Mammary epithelial cell (primary cell): Measurements from ENCODE around the gene HOXA10.

Source experiments
- CTCF ChIP-seq, 2 donors: IDR thresholded peaks in 1 of 2; conservative IDR thresholded peaks in 1 of 2; 2 replicates each; pipeline ENCODE4 v1.5.1; 2011 to 2012; ENCODE audit warnings: inconsistent platforms in 2 of 2, low read length in 2 of 2, mild to moderate bottlenecking in 2 of 2, control low read depth in 1 of 2, low read depth in 1 of 2; ENCODE audit not compliant: insufficient read depth in 1 of 2; ENCODE audit errors: extremely low read depth in 1 of 2
- EZH2 ChIP-seq: IDR thresholded peaks from 2 replicates; pipeline ENCODE4 v1.6.1; 2012; ENCODE audit warnings: low read length, inconsistent platforms, borderline replicate concordance

GRCh38 chr7:27202862-27203134, 28.7 kb upstream of the HOXA10 start:
- TF ChIP-seq CTCF (conservative IDR thresholded peaks at IDR 0.05 in 1 of 2, IDR thresholded peaks at IDR 0.05 in 1 of 2; ENCODE audit: extremely low read depth in 1 of 2, insufficient read depth in 1 of 2, low read depth in 1 of 2, low read length in 2 of 2) (no peak), EZH2 (no peak)
